Germinal center (tissue), 1 donor: ENCODE measurements around the gene C12orf43.
"Not testable (repeated sequence)": the region's sequence is repeated elsewhere in the genome, so short reads cannot be mapped to it uniquely, and the experiment has no call there.

Source experiments
- DNase-seq: peaks from one replicate; pipeline ENCODE4 v3.0.0; 2012; ENCODE audit warnings: mixed read lengths, low spot score

Gene C12orf43

GRCh38 chr12:121015825-121016766 lies at the start of gene C12orf43:
Gene C12orf43, minus strand, starts transcription at chr12:121016487. Its CDS starts 13 bp downstream, at chr12:121016474.
- DNase-seq, result peak; percentile 93

- no peak for DNase-seq
Observed at GRCh38 chr12:121065345-121065744, 49.1 kb upstream of the C12orf43 start.

- not testable (repeated sequence) for DNase-seq
Observed at GRCh38 chr12:121064586-121064985, 48.3 kb upstream of the C12orf43 start.

GRCh38 chr12:121064116-121064515 lies 47.8 kb upstream of the C12orf43 start:
- DNase-seq, result no peak

GRCh38 chr12:121062391-121063045 lies 46.2 kb upstream of the C12orf43 start:
- no peak for DNase-seq

- no peak for DNase-seq
Observed at GRCh38 chr12:121061831-121062230, 45.5 kb upstream of the C12orf43 start.

GRCh38 chr12:121060149-121061001 lies 44.1 kb upstream of the C12orf43 start:
- peak; percentile 70 for DNase-seq

- DNase-seq, result no peak
Observed at GRCh38 chr12:121059031-121059898, 43.0 kb upstream of the C12orf43 start.

- no peak for DNase-seq
Observed at GRCh38 chr12:121057794-121058193, 41.5 kb upstream of the C12orf43 start.

GRCh38 chr12:121053706-121054105 lies 37.4 kb upstream of the C12orf43 start:
- DNase-seq, result no peak

GRCh38 chr12:121050725-121051124 lies 34.4 kb upstream of the C12orf43 start:
- no peak for DNase-seq

GRCh38 chr12:121048442-121048841 lies 32.2 kb upstream of the C12orf43 start:
- no peak for DNase-seq

GRCh38 chr12:121047400-121047799 lies 31.1 kb upstream of the C12orf43 start:
- not testable (repeated sequence) for DNase-seq

GRCh38 chr12:121043067-121043466 lies 26.8 kb upstream of the C12orf43 start:
- DNase-seq, result no peak

GRCh38 chr12:121038861-121039668 lies 22.8 kb upstream of the C12orf43 start, which contains the start of gene OASL:
Gene OASL, minus strand, starts transcription at chr12:121039246. Its CDS starts 275 bp downstream, at chr12:121038971.
- peak; percentile 28 for DNase-seq

GRCh38 chr12:121036810-121037326 lies 20.6 kb upstream of the C12orf43 start:
- no peak for DNase-seq

GRCh38 chr12:121034616-121035305 lies 18.5 kb upstream of the C12orf43 start:
- DNase-seq, result no peak

- DNase-seq, result no peak
Observed at GRCh38 chr12:121033625-121034349, 17.5 kb upstream of the C12orf43 start.
